GM23338 (cell line): Measurements from ENCODE around the gene ZNF865. TPM values are rescaled to one million over a fixed set of nuclear protein-coding genes. Genes with fewer than 3 reads are reported as not detected.
A peak's percentile ranks its signal among the peaks of the same experiment; 100 is the strongest.

Experiments used
- ATAC-seq: fragments of 200-7000 bp; cut with Tn5 transposase; 3 replicates; pipeline ENCODE4 v1.9.1; 2020
- DNase-seq: peaks from one replicate; pipeline ENCODE4 v3.0.0-alpha.2; 2015; ENCODE audit warnings: low spot score
- H2AFZ ChIP-seq: fragments of 200-600 bp; sonication (generic); 2 replicates; pipeline ENCODE4 v1.8.0; 2016; ENCODE audit warnings: antibody characterized with exemption, mild to moderate bottlenecking, moderate library complexity
- H3F3A ChIP-seq: fragments of 200-600 bp; sonication (generic); replicated peaks from 2 replicates; pipeline ENCODE4 v1.8.0; 2017; ENCODE audit warnings: antibody characterized with exemption, mixed run types, low read depth
- H3K27ac ChIP-seq: fragments of 200-600 bp; sonication (generic); 2 replicates; pipeline ENCODE4 v1.6.1; 2016; ENCODE audit warnings: low read depth
- H3K27me3 ChIP-seq: fragments of 200-600 bp; sonication (generic); 2 replicates; pipeline ENCODE4 v1.8.0; 2016; ENCODE audit warnings: mild to moderate bottlenecking, mixed run types, moderate library complexity; ENCODE audit not compliant: insufficient read depth
- H3K36me3 ChIP-seq: fragments of 200-600 bp; sonication (generic); 2 replicates; pipeline ENCODE4 v1.8.0; 2016; ENCODE audit warnings: mild to moderate bottlenecking; ENCODE audit not compliant: insufficient read depth
- H3K4me1 ChIP-seq: fragments of 200-600 bp; sonication (generic); 2 replicates; pipeline ENCODE4 v1.8.0; 2016; ENCODE audit warnings: mild to moderate bottlenecking, moderate library complexity; ENCODE audit not compliant: insufficient read depth
- H3K4me2 ChIP-seq: fragments of 200-600 bp; sonication (generic); 2 replicates; pipeline ENCODE4 v1.7.1; 2017; ENCODE audit warnings: mixed run types
- H3K4me3 ChIP-seq: fragments of 200-600 bp; sonication (generic); 2 replicates; pipeline ENCODE4 v1.6.1; 2016; ENCODE audit warnings: mixed run types
- H3K79me2 ChIP-seq: fragments of 200-600 bp; sonication (generic); replicated peaks from 2 replicates; pipeline ENCODE4 v1.8.0; 2017; ENCODE audit warnings: mild to moderate bottlenecking; ENCODE audit not compliant: insufficient read depth
- H3K9me2 ChIP-seq: fragments of 200-600 bp; sonication (generic); 2 replicates; pipeline ENCODE4 v1.8.0; 2017; ENCODE audit not compliant: insufficient read depth
- H4K20me1 ChIP-seq: fragments of 200-600 bp; sonication (generic); replicated peaks from 2 replicates; pipeline ENCODE4 v1.8.0; 2017; ENCODE audit warnings: mild to moderate bottlenecking; ENCODE audit not compliant: insufficient read depth
- H3K27ac Mint-ChIP-seq: 2 replicates; pipeline ENCODE4 v1.8.0; 2020; ENCODE audit warnings: inconsistent platforms, mild to moderate bottlenecking, moderate library complexity, mixed read lengths
- H3K27me3 Mint-ChIP-seq: 3 replicates; pipeline ENCODE4 v1.8.0; 2022; ENCODE audit warnings: low read depth, mild to moderate bottlenecking, moderate library complexity, mixed read lengths, inconsistent platforms; ENCODE audit not compliant: insufficient read depth, poor library complexity
- H3K36me3 Mint-ChIP-seq: 3 replicates; pipeline ENCODE4 v1.8.0; 2021; ENCODE audit warnings: low read depth, mild to moderate bottlenecking, inconsistent platforms, moderate library complexity, mixed read lengths
- H3K4me1 Mint-ChIP-seq: 3 replicates; pipeline ENCODE4 v1.8.0; 2020; ENCODE audit warnings: mild to moderate bottlenecking, inconsistent platforms, mixed read lengths
- H3K4me3 Mint-ChIP-seq: 3 replicates; pipeline ENCODE4 v1.8.0; 2021; ENCODE audit warnings: moderate library complexity, mild to moderate bottlenecking, inconsistent platforms, mixed read lengths
- H3K9me3 Mint-ChIP-seq: 3 replicates; pipeline ENCODE4 v1.8.0; 2020; ENCODE audit warnings: moderate library complexity, mild to moderate bottlenecking, inconsistent platforms, mixed read lengths
- EZH2 ChIP-seq: fragments of 200-600 bp; sonication (generic); IDR thresholded peaks from one replicate; pipeline ENCODE4 v1.8.0; 2017; ENCODE audit warnings: antibody characterized with exemption, mild to moderate bottlenecking, low read depth; ENCODE audit not compliant: unreplicated experiment
- NANOG ChIP-seq: IDR thresholded peaks from 2 replicates; pipeline ENCODE4 v1.6.1; 2016; ENCODE audit warnings: antibody characterized with exemption, borderline replicate concordance
- ZNF114 ChIP-seq: fragments of 250-450 bp; sonication (Bioruptor Pico); IDR thresholded peaks from 2 replicates; pipeline ENCODE4 v1.5.0; 2020; ENCODE audit warnings: mild to moderate bottlenecking, moderate library complexity
- polyA plus RNA-seq: library from polyadenylated mRNA; unstranded; fragments of >200 nt; fragmentation: Nextera tagmentation; extraction: Ambion mirVana; gene quantifications from 2 replicates; pipeline ENCODE4 v1.2.1, GENCODE V29; 2016
- total RNA-seq: library from RNA; depleted of rRNA; stranded (reverse); fragments of >200 nt; shearing (Covaris generic); gene quantifications from 2 replicates; pipeline ENCODE4 v1.2.3, GENCODE V29; 2014
- TF ChIP-seq, protein P1 (sequence below): fragments of 250-450 bp; sonication (Bioruptor Pico); IDR thresholded peaks from 2 replicates; pipeline ENCODE4 v1.5.0; 2020; ENCODE audit warnings: mild to moderate bottlenecking, moderate library complexity

The ZNF865 gene
- total and polyA plus RNA-seq, 2 experiments from 2014 or later, result 2.2 to 12.1 TPM

DNA sequence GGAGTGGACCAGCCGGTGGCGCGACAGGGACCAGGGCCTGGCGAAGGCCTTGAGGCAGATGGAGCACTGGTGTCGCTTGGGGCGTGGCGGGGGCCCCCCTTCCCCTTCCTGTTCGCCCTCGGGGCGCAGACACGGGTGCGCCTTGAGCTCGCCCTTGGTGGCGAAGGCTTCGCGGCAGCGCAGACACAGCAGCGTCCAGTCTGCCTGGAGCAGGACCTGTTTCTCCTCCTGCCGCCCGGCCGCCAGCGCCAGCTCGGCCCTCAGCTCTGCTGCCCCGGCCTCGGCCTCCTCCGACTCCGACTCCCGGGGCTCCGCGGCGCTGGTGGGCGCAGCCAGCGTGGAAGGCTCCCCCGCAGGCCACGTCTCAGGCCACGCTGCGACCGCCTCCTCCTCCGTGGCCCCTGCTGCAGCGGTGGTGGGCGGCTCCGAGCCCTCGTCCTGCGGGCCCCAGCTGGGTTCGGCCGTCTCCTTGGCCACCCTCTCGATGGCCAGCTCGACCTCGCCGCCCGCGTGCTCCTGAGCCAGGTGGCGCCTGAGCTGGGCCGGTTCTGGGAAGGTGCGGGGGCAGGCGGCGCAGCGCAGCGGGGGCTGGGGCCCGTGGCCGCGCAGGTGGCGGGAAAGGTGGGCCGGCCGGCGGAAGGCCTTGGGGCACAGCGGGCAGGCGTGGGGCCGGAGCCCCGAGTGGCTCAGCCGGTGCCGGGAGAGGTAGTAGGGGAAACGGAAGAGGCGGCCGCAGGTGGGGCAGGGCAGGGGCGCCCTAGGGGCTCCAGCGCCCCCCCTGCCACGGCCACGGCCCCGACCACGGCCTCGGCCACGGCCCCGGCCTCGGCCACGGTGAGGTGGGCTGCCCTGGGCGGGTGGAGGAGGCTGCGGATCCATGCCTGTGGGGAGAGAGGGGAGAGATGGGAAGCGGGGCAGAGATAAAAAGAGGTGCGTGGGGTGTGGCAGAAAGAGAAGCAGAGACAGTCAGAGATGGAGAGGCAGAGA is 26.4 kb upstream of the ZNF865 start:
- Histone ChIP-seq H3K4me1 (no peaks in the 10 kb centered on the region), H3K4me2 (peak overlapping the region; percentile 89), H4K20me1 (no peaks in the 10 kb centered on the region; the same call in 1 of the 2 replicates), H3K4me3 (peak overlapping the region; percentile 93), H3F3A (peaks cover 14% of the 10 kb centered on the region), H3K9me2 (no peaks in the 10 kb centered on the region), H3K36me3 (no peaks in the 10 kb centered on the region; the same call in none of the 2 replicates), H3K27ac (peak overlapping the region; percentile 55; the same call in 1 of the 2 replicates), H2AFZ (no peak overlapping the region), H3K79me2 (peaks cover 13% of the 10 kb centered on the region; the same call in 1 of the 2 replicates), H3K27me3 (no peaks in the 10 kb centered on the region)
- H3K4me1 Mint-ChIP-seq, result peaks cover 9% of the 10 kb centered on the region
- 0 out of 2 replicates have a peak overlapping the region, but pooled peaks have one; percentile 74 for H3K27ac Mint-ChIP-seq
- no peaks in the 10 kb centered on the region for H3K9me3 Mint-ChIP-seq
- DNase-seq (no peak), ATAC-seq (no peak)
- TF ChIP-seq ZNF114 (CRISPR knock-in tag) (no peak), EZH2 (no peak), NANOG (no peak)
- TF ChIP-seq, protein P1, sequence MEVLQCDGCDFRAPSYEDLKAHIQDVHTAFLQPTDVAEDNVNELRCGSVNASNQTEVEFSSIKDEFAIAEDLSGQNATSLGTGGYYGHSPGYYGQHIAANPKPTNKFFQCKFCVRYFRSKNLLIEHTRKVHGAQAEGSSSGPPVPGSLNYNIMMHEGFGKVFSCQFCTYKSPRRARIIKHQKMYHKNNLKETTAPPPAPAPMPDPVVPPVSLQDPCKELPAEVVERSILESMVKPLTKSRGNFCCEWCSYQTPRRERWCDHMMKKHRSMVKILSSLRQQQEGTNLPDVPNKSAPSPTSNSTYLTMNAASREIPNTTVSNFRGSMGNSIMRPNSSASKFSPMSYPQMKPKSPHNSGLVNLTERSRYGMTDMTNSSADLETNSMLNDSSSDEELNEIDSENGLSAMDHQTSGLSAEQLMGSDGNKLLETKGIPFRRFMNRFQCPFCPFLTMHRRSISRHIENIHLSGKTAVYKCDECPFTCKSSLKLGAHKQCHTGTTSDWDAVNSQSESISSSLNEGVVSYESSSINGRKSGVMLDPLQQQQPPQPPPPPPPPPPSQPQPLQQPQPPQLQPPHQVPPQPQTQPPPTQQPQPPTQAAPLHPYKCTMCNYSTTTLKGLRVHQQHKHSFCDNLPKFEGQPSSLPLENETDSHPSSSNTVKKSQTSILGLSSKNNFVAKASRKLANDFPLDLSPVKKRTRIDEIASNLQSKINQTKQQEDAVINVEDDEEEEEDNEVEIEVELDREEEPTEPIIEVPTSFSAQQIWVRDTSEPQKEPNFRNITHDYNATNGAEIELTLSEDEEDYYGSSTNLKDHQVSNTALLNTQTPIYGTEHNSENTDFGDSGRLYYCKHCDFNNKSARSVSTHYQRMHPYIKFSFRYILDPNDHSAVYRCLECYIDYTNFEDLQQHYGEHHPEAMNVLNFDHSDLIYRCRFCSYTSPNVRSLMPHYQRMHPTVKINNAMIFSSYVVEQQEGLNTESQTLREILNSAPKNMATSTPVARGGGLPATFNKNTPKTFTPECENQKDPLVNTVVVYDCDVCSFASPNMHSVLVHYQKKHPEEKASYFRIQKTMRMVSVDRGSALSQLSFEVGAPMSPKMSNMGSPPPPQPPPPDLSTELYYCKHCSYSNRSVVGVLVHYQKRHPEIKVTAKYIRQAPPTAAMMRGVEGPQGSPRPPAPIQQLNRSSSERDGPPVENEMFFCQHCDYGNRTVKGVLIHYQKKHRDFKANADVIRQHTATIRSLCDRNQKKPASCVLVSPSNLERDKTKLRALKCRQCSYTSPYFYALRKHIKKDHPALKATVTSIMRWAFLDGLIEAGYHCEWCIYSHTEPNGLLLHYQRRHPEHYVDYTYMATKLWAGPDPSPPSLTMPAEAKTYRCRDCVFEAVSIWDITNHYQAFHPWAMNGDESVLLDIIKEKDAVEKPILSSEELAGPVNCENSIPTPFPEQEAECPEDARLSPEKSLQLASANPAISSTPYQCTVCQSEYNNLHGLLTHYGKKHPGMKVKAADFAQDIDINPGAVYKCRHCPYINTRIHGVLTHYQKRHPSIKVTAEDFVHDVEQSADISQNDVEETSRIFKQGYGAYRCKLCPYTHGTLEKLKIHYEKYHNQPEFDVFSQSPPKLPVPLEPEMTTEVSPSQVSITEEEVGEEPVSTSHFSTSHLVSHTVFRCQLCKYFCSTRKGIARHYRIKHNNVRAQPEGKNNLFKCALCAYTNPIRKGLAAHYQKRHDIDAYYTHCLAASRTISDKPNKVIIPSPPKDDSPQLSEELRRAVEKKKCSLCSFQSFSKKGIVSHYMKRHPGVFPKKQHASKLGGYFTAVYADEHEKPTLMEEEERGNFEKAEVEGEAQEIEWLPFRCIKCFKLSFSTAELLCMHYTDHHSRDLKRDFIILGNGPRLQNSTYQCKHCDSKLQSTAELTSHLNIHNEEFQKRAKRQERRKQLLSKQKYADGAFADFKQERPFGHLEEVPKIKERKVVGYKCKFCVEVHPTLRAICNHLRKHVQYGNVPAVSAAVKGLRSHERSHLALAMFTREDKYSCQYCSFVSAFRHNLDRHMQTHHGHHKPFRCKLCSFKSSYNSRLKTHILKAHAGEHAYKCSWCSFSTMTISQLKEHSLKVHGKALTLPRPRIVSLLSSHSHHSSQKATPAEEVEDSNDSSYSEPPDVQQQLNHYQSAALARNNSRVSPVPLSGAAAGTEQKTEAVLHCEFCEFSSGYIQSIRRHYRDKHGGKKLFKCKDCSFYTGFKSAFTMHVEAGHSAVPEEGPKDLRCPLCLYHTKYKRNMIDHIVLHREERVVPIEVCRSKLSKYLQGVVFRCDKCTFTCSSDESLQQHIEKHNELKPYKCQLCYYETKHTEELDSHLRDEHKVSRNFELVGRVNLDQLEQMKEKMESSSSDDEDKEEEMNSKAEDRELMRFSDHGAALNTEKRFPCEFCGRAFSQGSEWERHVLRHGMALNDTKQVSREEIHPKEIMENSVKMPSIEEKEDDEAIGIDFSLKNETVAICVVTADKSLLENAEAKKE (CRISPR knock-in tag), result no peak
- H3K27me3 Mint-ChIP-seq, result peaks cover 12% of the 10 kb centered on the region
- H3K4me3 Mint-ChIP-seq, result peak overlapping the region; percentile 87
- H3K36me3 Mint-ChIP-seq, result peaks cover 25% of the 10 kb centered on the region
